Fibroblast of lung (primary cell): ENCODE measurements around the gene CDA.

Experiments
- CTCF ChIP-seq, 2 donors: IDR thresholded peaks in 1 of 2; conservative IDR thresholded peaks in 1 of 2; 1 replicate in 1 of 2; 2 replicates in 1 of 2; pipeline ENCODE4 v1.5.1; 2011 to 2012; ENCODE audit warnings: low read length in 2 of 2, control low read depth in 1 of 2, inconsistent platforms in 1 of 2, low read depth in 1 of 2, mild to moderate bottlenecking in 1 of 2
- EZH2 ChIP-seq: IDR thresholded peaks from 2 replicates; pipeline ENCODE4 v1.5.1; 2012; ENCODE audit warnings: low read length, control low read depth, mild to moderate bottlenecking; ENCODE audit errors: missing control alignments

DNA sequence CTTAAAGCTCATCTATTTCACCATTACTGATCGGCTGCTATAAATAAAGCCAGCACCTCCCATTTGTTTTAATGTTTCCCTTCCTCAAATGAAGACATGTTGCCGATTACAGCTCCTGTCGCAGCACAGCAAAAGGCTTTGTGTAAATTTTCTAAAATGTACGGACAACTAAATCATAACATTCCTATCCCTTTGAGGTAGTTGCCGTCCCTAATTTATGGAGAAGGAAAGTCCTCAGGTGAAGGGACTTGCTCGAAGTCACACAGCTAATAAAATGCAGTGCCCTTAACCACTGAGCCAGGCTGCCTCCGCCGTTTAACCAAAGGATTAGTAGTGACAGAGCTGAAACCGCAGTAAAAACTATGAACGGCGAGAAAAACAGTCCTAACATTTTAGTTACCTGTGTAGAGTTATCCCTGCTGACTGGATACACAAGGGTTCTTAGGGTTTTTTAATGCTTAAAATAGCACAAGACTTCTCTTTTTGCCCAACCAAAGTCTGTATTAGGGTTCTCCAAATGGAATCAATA is 45.2 kb downstream of the CDA start:
- no peak for TF ChIP-seq CTCF (conservative IDR thresholded peaks at IDR 0.05 in 1 of 2, IDR thresholded peaks at IDR 0.05 in 1 of 2; ENCODE audit: low read depth in 1 of 2, low read length in 2 of 2)
- TF ChIP-seq EZH2, result no peak
